ENCODE measurements around the gene UNC119. TPM values are rescaled to one million over a fixed set of nuclear protein-coding genes. Genes with fewer than 3 reads are reported as not detected.

Gene UNC119
- total and polyA plus RNA-seq, 2 of the 13 experiments (the other 11 are each of a cell fraction or from before 2014, with no cell fraction given) = 10.4 to 63.1 TPM

DNA sequence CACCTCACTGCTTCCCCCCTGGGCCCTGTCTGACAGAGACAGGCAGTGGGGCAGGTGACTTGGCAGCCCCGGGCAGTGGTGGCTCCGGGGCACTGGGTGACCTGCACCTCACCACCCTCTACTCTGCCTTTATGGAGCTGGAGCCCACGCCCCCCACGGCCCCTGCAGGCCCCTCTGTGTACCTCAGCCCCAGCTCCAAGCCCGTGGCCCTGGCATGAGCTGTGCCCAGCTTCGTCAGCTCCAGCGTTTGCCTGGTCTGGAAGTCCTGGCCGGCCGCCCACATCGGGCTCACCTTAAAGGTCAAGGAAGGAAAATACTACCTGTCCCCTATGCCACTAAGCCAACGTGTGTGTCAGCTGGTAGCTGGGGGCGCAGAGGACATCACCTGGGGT is 15.2 kb downstream of the UNC119 start (continued):
- TF ChIP-seq, protein P1, sequence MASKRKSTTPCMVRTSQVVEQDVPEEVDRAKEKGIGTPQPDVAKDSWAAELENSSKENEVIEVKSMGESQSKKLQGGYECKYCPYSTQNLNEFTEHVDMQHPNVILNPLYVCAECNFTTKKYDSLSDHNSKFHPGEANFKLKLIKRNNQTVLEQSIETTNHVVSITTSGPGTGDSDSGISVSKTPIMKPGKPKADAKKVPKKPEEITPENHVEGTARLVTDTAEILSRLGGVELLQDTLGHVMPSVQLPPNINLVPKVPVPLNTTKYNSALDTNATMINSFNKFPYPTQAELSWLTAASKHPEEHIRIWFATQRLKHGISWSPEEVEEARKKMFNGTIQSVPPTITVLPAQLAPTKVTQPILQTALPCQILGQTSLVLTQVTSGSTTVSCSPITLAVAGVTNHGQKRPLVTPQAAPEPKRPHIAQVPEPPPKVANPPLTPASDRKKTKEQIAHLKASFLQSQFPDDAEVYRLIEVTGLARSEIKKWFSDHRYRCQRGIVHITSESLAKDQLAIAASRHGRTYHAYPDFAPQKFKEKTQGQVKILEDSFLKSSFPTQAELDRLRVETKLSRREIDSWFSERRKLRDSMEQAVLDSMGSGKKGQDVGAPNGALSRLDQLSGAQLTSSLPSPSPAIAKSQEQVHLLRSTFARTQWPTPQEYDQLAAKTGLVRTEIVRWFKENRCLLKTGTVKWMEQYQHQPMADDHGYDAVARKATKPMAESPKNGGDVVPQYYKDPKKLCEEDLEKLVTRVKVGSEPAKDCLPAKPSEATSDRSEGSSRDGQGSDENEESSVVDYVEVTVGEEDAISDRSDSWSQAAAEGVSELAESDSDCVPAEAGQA (IDR thresholded peaks at IDR 0.05; ENCODE audit: low read depth) = no peak
- TF ChIP-seq, protein P1 (CRISPR knock-in tag; IDR thresholded peaks at IDR 0.05; ENCODE audit: borderline replicate concordance) = no peak
- TF ChIP-seq ZNF607 (CRISPR knock-in tag; IDR thresholded peaks at IDR 0.05; ENCODE audit: borderline replicate concordance) = no peak

DNA sequence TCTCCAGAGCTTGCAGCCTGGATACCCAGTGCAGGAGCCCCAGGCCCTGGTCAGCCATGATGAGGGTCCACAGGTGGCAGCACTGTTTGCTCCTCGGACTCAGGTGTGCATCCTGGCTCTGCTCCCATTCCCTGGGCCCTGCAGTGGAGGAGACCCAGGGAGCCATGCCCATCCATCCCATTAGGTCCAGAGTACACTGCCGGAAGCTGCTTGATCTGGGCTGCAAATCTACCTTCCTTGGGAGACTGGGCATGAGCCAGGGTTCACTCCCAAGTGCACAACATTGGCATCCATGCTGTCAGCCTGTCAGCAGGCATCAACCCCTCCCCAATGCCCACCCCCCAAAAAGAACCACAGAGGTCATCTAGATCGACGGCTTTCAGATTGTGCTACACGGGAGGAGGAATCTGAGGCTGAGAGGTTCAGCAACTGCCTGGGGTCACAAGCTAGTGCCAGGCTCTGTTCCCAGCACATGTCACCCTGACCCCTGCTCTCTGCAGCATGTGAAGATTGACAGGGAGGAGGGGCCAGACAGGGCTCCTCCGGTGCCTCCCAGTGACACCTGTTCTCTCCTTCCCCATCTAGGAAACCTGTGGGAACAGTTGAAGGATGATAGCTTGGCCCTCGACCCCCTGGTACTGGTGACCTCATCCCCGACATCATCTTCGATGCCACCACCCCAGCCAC is 15.7 kb downstream of the UNC119 start:
- intact Hi-C loops (cut with micrococcal nuclease; ENCODE audit: unreplicated experiment) (no loop called here), in situ Hi-C loops (cut with HindIII; ENCODE audit: extremely low pct_ligation_motif_present, low pct_unique_long_range_greater_than_20kb) (no loop called here)
- H4K20me1 ChIP-seq (ENCODE audit: insufficient read depth, low read length) = no peaks in the 10 kb centered on the region
- H3K9me3 ChIP-seq (ENCODE audit: low read length) = no peaks in the 10 kb centered on the region
- peaks cover 6% of the 10 kb centered on the region for H3K4me1 ChIP-seq (ENCODE audit: insufficient read depth, low read length)
- no TSS peak for BruUV-seq (replicated peaks)
- peaks cover 4 to 37% of the 10 kb centered on the region in 2 experiments; a peak in 4 of 5 replicates for H3K27me3 ChIP-seq (ENCODE audit: control insufficient read depth in 1 of 2, insufficient read depth in 2 of 2, low read length in 2 of 2)
- no peaks in the 10 kb centered on the region for H3K79me2 ChIP-seq (ENCODE audit: insufficient read depth, low read length)
- H3K9ac ChIP-seq (ENCODE audit: insufficient read depth, low read depth, low read length) = no peak overlapping the region
- TF ChIP-seq ASH2L (IDR thresholded peaks at IDR 0.05; ENCODE audit: insufficient read length, low read depth, low read length) = no peak
- no peak for TF ChIP-seq MTF2 (CRISPR knock-in tag; IDR thresholded peaks at IDR 0.05; ENCODE audit: borderline replicate concordance)
- no peak for TF ChIP-seq RBAK (CRISPR knock-in tag; IDR thresholded peaks at IDR 0.05)
- TF ChIP-seq, protein P2, sequence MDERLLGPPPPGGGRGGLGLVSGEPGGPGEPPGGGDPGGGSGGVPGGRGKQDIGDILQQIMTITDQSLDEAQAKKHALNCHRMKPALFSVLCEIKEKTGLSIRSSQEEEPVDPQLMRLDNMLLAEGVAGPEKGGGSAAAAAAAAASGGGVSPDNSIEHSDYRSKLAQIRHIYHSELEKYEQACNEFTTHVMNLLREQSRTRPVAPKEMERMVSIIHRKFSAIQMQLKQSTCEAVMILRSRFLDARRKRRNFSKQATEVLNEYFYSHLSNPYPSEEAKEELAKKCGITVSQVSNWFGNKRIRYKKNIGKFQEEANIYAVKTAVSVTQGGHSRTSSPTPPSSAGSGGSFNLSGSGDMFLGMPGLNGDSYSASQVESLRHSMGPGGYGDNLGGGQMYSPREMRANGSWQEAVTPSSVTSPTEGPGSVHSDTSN (CRISPR knock-in tag; IDR thresholded peaks at IDR 0.05) = peak; percentile 53; the same call in 1 of the 2 replicates
- TF ChIP-seq ZNF570 (CRISPR knock-in tag; IDR thresholded peaks at IDR 0.05; ENCODE audit: borderline replicate concordance) = no peak
- TF ChIP-seq POLR2AphosphoS2 (IDR thresholded peaks at IDR 0.05; ENCODE audit: low read depth, low read length) = no peak
- no peak overlapping the region for H3K4me2 ChIP-seq (ENCODE audit: low read depth, low read length)
- H3K27ac ChIP-seq (ENCODE audit: extremely low read length, insufficient read depth, low read length) = no peak overlapping the region
- ChIA-PET CTCF (ENCODE audit: low intra/inter-chr PET ratio, low total read pairs) (no interaction called here), POLR2A (no interaction called here)
- FAIRE-seq = no peak
- H2AFZ ChIP-seq (ENCODE audit: low read length) = no peak overlapping the region
- DNase-seq (ENCODE audit: low spot score) = no peak
- no peaks in the 10 kb centered on the region for H3K36me3 ChIP-seq (replicated peaks in 1 of 2; ENCODE audit: control insufficient read depth in 1 of 2, insufficient read depth in 2 of 2, low read length in 2 of 2)
- H3K4me3 ChIP-seq (replicated peaks in 1 of 3; ENCODE audit: insufficient read depth in 1 of 3, low read depth in 2 of 3, low read length in 3 of 3) = no peak overlapping the region
- ATAC-seq = peak; percentile 26; the same call in 1 of the 3 replicates
- WGBS (ENCODE audit: low lambda C conversion rate) = 7% methylated on average over 4 of the region's 9 CpGs
